A172 (cell line): ENCODE measurements around the gene SPATA46. TPM values are rescaled to one million over a fixed set of nuclear protein-coding genes. Genes with fewer than 3 reads are reported as not detected.
A peak's percentile ranks its signal among the peaks of the same experiment; 100 is the strongest.
"Not testable (repeated sequence)": the region's sequence is repeated elsewhere in the genome, so short reads cannot be mapped to it uniquely, and the experiment has no call there.

Experiments
- DNase-seq: peaks from one replicate; pipeline ENCODE4 v3.0.0-alpha.2; 2015; ENCODE audit warnings: low spot score
- total RNA-seq: library from RNA; depleted of rRNA; stranded (reverse); fragments of >200 nt; shearing (Covaris generic); gene quantifications from 2 replicates; pipeline ENCODE4 v1.2.3, GENCODE V29; 2014; rRNA removed

The SPATA46 gene, protein sequence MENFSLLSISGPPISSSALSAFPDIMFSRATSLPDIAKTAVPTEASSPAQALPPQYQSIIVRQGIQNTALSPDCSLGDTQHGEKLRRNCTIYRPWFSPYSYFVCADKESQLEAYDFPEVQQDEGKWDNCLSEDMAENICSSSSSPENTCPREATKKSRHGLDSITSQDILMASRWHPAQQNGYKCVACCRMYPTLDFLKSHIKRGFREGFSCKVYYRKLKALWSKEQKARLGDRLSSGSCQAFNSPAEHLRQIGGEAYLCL
- not detected in 2 replicates for total RNA-seq

DNA sequence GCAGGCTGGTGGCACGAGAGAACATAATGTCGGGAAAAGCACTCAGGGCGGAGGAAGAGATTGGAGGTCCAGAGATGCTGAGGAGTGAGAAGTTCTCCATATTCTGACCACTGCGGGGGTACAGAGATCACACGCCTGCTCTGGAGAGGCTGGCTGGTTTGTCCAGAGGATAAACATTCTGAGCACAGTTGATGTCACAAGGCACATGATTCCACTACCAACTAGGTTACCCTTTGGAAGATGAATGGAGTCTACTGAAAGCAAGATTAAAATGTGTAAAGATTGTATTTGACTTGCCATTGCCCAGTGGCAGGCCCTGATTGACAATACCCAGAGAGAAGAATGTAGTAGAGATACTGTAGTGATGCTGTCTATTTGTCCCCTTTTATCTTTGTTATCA, at the start of gene SPATA46:
Gene SPATA46 (minus strand): TSS at position 164 of the 400 bp plus-strand sequence. CDS start 64 bp downstream, at position 100.
- no peak for DNase-seq

DNA sequence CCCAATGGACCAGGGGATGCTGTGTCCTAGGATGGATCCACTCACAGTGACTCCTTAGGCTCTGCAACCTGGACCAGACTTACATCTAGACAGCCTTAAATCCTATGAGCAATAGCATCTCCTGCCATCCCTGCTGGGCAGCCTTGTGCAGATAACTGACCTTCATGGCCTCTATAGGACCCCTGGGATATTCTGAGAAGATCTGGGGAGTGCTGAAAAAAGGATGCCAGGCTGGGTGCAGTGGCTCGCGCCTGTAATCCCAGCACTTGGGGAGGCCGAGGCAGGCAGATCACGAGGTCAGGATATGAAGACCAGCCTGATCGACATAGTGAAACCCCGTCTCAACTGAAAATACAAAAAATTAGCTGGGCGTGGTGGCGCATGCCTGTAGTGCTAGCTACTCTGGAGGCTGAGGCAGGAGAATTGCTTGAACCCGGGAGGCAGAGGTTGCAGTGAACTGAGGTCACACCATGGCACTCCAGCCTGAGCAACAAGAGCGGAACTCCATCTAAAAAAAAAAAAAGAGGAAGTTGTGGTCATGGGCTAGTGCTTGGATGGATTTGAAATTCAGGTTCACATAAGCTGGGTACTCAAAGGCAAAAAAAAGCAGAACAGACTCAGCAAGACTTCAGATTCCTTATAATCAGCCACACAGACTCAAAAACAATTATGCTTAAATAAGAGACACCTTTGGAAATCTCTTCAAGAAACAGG, 46.2 kb upstream of the SPATA46 start:
- DNase-seq, result no peak

DNA sequence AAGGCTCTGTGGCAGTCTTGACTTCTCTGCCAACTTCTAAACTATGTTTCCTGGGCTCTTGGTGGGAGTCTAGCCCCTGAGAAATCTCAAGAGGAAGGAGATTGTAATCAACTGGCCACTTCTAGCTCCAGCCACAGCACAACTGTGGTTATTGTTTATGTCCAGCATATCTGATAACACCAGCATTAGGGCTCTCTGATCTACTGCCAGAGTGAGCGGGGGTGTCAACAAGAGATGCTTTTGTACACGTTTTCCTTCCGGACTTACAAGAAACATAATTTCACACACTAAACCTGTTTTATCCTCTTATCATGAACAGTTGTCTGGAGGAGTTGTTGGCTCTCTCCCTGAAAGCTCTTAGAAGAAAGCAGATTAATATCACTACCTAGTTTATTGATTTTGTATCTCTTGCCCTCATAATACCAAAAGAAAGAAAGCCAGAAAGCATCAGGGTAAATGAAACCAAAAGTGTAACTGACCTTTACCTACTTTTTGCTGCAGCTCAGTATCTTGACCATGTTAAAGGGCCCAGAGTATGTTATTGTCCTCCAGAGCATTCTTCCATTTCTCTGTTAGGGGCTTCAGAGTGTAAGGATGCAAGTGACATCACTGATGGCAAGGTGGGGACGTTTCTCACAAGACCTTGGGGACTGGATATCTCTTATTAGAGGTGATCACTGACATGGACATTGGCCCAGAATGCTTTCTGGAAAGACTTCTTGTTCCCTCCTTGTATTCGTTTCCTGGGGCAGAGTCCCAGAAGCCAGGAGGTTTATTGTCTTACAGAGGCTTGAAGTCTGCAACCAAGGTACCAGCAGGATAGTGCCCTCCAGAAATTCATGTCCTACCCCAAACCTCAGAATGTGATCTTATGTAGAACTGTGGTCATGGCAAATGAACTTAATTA, 44.9 kb upstream of the SPATA46 start:
- DNase-seq, result no peak

- DNase-seq, result no peak
These were observed 43.5 kb upstream of the SPATA46 start for GRCh38 chr1:162420120-162420519.

DNA sequence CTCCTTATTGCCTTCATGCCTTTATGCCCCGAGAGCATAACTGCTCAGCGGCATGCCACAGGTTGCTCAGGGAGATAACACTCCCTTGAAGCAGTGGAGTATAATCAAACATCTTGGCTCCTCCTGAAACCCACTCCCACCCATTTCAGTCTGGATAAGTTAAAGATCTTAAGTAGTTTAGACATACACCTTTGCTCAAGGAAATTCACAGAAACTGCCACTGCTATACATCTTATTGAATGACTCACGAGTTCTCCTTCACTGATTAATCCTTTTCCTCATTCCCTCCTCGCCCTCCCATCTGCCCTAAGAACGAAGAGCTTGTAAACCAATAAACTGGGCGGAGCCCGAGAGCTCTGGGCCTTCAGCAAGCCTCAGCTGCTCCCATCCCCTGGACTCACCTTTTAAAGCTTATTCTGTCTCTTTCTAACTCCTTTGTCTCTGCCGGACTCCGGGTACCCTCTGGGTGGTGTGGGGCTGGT, 42.8 kb upstream of the SPATA46 start:
- peak; percentile 27 for DNase-seq

DNA sequence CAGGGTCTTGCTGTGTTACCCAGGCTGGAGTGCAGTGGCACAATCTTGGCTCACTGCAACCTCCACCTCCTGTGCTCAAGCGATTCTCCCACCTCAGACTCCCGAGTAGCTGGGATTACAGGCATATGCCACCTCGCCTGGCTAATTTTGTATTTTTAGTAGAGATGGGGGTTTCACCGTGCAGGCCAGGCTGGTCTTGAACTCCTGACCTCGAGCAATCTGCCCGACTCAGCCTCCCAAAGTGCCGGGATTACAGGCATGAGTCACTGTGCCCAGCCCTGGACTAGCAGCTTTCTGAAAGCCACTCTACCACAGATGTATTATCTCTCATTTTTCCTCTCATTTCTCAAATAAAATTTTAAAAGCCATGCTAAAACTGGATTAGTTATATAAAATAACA, 41.9 kb upstream of the SPATA46 start:
- DNase-seq, result not testable (repeated sequence)

DNA sequence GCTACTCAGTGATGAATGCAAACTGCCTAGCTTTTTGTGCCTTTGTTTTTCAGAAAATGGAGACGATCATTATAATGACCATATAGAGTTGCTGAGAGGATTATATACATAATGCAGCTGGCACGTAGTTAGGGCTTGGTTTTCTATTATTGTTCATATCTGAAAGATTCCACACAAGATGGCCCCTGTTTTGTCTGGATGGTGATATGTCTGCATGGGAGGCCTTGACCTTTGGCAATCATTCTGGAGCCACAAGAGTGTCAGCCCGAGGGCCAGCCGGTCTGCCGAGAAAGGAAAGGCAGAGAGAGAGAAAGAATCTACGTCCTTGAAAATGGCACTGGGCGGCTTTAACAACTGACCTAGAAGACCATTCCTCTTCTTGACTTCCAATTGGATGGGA, 41.0 kb upstream of the SPATA46 start:
- no peak for DNase-seq

- DNase-seq, result no peak
These were observed 40.3 kb upstream of the SPATA46 start for GRCh38 chr1:162416909-162417308.

- DNase-seq, result no peak
These were observed 39.6 kb upstream of the SPATA46 start for GRCh38 chr1:162416215-162416614.

DNA sequence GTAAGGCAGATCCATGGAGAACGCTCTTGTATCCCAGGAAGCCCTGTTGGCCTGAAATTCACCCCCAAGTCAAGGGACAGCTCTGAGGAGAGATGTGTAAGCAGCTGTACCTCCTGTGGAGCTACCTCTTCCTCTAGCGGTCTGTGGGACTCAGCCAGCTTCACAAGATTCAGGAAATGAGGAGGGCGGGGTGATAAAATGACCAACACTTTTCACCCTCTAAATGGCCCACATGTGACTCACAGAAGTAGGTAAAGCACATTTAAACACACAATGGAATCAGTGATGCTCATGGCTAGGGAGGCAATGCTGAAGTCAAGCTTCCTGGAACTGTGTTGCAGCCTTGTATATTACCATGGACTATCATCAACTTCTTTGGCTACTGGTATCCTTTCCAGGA, 35.3 kb upstream of the SPATA46 start, which contains the start of gene SH2D1B:
Gene SH2D1B (minus strand): TSS at position 135 of the 400 bp plus-strand sequence. CDS start 120 bp downstream, at position 15.
- peak; percentile 95 for DNase-seq

GRCh38 chr1:162407539-162407938, 30.9 kb upstream of the SPATA46 start:
- DNase-seq, result no peak

GRCh38 chr1:162406811-162407210, 30.2 kb upstream of the SPATA46 start:
- DNase-seq, result no peak

DNA sequence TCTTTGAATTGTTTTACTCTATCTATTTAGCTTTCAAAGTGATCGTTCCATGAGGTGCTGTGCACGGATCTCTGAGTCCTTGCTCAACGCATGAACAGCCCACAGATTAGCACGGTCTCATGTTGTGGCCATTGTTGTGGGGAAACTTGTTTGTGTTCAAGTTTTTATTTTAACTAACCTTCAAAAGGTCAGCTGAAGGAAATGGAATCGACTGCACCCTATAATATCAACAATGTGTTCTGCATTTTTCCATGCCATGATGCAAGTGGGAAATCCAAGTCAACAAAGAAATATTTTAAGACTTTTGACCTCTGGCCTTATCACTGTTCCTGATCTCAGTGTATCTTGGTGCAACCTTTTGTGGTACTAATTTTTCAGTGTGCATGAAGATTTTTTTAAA, 29.1 kb upstream of the SPATA46 start:
- DNase-seq, result no peak

- no peak for DNase-seq
These were observed 28.0 kb upstream of the SPATA46 start for GRCh38 chr1:162404550-162405160.

GRCh38 chr1:162400790-162401355, 24.2 kb upstream of the SPATA46 start:
- no peak for DNase-seq

DNA sequence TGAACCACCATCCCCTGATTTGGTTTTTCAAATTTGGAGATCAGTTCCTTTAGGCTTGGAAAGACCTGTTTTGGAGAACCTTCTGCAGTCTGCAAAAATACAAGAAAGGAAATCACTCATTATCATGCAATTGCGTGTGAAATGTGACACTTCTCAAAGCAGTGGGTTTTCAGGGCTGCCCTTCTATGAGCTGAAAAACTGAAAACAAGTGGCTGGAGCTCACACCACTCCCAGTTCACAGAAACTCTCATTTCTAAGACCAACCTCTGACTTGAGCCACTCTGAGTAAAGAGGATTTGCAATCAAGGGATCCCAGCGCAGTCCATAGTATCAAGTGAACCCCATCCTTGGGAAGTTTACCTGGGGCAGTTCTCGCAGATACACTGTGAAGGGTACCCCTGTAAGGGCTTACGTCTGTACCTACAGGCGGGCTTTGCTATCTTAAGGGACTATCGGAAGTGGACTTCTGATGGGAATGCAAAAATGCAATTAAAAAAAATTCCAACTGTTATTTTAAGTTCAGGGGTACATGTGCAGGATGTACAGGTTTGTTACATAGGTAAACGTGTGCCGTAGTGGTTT, 22.4 kb upstream of the SPATA46 start:
- DNase-seq, result no peak

- DNase-seq, result no peak
These were observed 21.4 kb upstream of the SPATA46 start for GRCh38 chr1:162397943-162398560.

DNA sequence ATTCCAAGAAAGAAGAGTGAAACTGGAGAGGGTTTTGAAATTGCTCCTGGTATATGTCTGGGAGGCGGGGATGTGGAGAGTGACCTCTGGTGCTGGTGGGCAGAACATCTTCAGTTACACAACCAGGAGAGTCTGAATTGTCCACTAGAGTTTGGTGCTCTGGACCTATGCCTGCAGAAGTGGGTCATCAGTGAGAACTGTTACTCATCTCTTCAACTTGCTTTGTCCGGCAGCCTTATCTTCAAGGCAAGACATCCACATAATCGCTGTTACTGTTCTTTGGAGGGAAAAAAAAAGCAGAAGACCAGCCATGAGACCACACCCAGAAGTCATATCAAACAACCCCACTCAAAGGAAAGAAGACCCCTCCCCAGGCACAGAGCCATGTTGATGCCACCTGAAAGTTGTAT, 20.4 kb upstream of the SPATA46 start:
- DNase-seq, result no peak

- DNase-seq, result no peak
These were observed 19.7 kb upstream of the SPATA46 start for GRCh38 chr1:162396201-162396906.
